ENCODE results near the gene ATP2C2. TPM values are rescaled to one million over a fixed set of nuclear protein-coding genes. Genes with fewer than 3 reads are reported as not detected.

The ATP2C2 gene
- total and polyA plus RNA-seq, 2 of the 8 experiments (the other 6 are each of a cell fraction or from before 2014, with no cell fraction given): 1.2 to 2.8 TPM

GRCh38 chr16:84339766-84340165, 28.6 kb upstream of the ATP2C2 start:
- Histone ChIP-seq H4K8ac (ENCODE audit: extremely low read depth, insufficient read depth, low read length) (no peak overlapping the region), H2BK5ac (ENCODE audit: low read depth, low read length) (no peak overlapping the region), H3K56ac (replicated peaks; ENCODE audit: insufficient read length, low read depth, low read length) (no peak overlapping the region), H3K4me2 (ENCODE audit: insufficient read depth in 1 of 2, low read depth in 2 of 2, low read length in 2 of 2) (no peak overlapping the region), H3K36me3 (ENCODE audit: control insufficient read depth in 2 of 4, insufficient read depth in 4 of 4, low read length in 3 of 4) (no peaks in the 10 kb centered on the region), H3K14ac (ENCODE audit: insufficient read length) (no peak overlapping the region), H3K4ac (replicated peaks; ENCODE audit: insufficient read length, low read depth, low read length) (no peak overlapping the region), H2AFZ (ENCODE audit: low read length) (no peak overlapping the region), H2AK5ac (ENCODE audit: low read depth, low read length) (no peak overlapping the region), H3K23ac (ENCODE audit: insufficient read length) (no peak overlapping the region), H3K9me3 (ENCODE audit: insufficient read depth in 2 of 2, low read depth in 1 of 2, low read length in 1 of 2) (no peaks in the 10 kb centered on the region), H3K23me2 (ENCODE audit: low read depth, low read length) (no peaks in the 10 kb centered on the region), H3K4me3 (ENCODE audit: extremely low read depth in 1 of 4, insufficient read depth in 2 of 4, low read depth in 3 of 4, low read length in 4 of 4) (no peak overlapping the region), H2BK120ac (replicated peaks; ENCODE audit: low read depth, low read length) (no peak overlapping the region), H3K79me2 (ENCODE audit: control insufficient read depth in 1 of 2, insufficient read depth in 2 of 2, low read length in 2 of 2) (no peaks in the 10 kb centered on the region), H4K5ac (ENCODE audit: insufficient read length, low read depth, low read length) (no peak overlapping the region), H3K9ac (replicated peaks in 1 of 4; ENCODE audit: extremely low read depth in 1 of 4, low read depth in 3 of 4, low read length in 3 of 4) (no peak overlapping the region), H3K27ac (ENCODE audit: low read depth, low read length) (no peak overlapping the region), H3K79me1 (ENCODE audit: low read depth, low read length) (no peaks in the 10 kb centered on the region), H4K20me1 (replicated peaks in 1 of 2; ENCODE audit: control insufficient read depth in 1 of 2, insufficient read depth in 2 of 2, low read length in 2 of 2) (no peaks in the 10 kb centered on the region), H3K27me3 (replicated peaks in 1 of 4; ENCODE audit: control insufficient read depth in 3 of 4, extremely low read depth in 1 of 4, insufficient read depth in 3 of 4, low read length in 3 of 4) (no peaks in the 10 kb centered on the region), H2BK12ac (ENCODE audit: low read depth, low read length) (no peak overlapping the region), H3K18ac (ENCODE audit: extremely low read depth, low read length) (no peak overlapping the region), H2BK15ac (ENCODE audit: low read length) (no peak overlapping the region), H4K91ac (replicated peaks; ENCODE audit: insufficient read length, low read length) (no peak overlapping the region), H2BK20ac (ENCODE audit: low read length) (no peak overlapping the region), H3K4me1 (replicated peaks in 1 of 4; ENCODE audit: control insufficient read depth in 3 of 4, insufficient read depth in 4 of 4, low read length in 3 of 4) (no peaks in the 10 kb centered on the region)
- FAIRE-seq (no peak), DNase-seq (ENCODE audit: low read depth in 1 of 2, low spot score in 2 of 2) (no peak)
- POLR2A ChIA-PET (ENCODE audit: partially characterized antibody): no interaction called here
- CTCF ChIA-PET (ENCODE audit: partially characterized antibody): interaction anchor here (0.6 to 1.6 kb wide), 2 partner anchors 31 to 279 kb away, joined by 3 to 5 read pairs; no protein-coding TSS in a partner anchor
- WGBS, 2 experiments (ENCODE audit: extremely low coverage in 1 of 2, insufficient coverage in 1 of 2, insufficient read length in 1 of 2, insufficient replicate concordance in 2 of 2, low coverage in 1 of 2, low lambda C conversion rate in 2 of 2, missing lambda C conversion rate in 1 of 2): 92% methylated on average over 9 of the region's 9 CpGs; no CpG with 5 or more reads in 1 of the 2 experiments
- TF ChIP-seq BACH1 (IDR thresholded peaks at IDR 0.05; ENCODE audit: low read length) (no peak), CTBP2 (IDR thresholded peaks at IDR 0.05; ENCODE audit: borderline replicate concordance, insufficient read depth, insufficient read length, low read length) (no peak), SP1 (IDR thresholded peaks at IDR 0.05; ENCODE audit: low read depth, low read length) (no peak), NANOG (IDR thresholded peaks at IDR 0.05; ENCODE audit: insufficient read depth, low read depth, low read length, poor library complexity, severe bottlenecking) (no peak), ATF3 (IDR thresholded peaks at IDR 0.05; ENCODE audit: insufficient read depth, low read depth, low read length) (no peak), SUZ12 (IDR thresholded peaks at IDR 0.05; ENCODE audit: low read length) (no peak), PHF8 (conservative IDR thresholded peaks at IDR 0.05; ENCODE audit: low read depth, low read length) (no peak), BCL11A (IDR thresholded peaks at IDR 0.05; ENCODE audit: low read depth in 2 of 2, low read length in 2 of 2) (no peak), HDAC6 (IDR thresholded peaks at IDR 0.05; ENCODE audit: low read depth, low read length) (no peak), EZH2 (IDR thresholded peaks at IDR 0.05; ENCODE audit: low read depth, low read length, severe bottlenecking) (no peak), CBX5 (IDR thresholded peaks at IDR 0.05; ENCODE audit: low read depth, low read length) (no peak), YY1 (IDR thresholded peaks at IDR 0.05; ENCODE audit: low read depth, low read length) (no peak), NRF1 (IDR thresholded peaks at IDR 0.05; ENCODE audit: low read depth, low read length) (no peak), SIX5 (IDR thresholded peaks at IDR 0.05; ENCODE audit: low read depth, low read length) (no peak), SRF (IDR thresholded peaks at IDR 0.05; ENCODE audit: low read depth, low read length) (no peak)

All from H1 (cell line).